GM12878 (cell line): ENCODE measurements around the gene GIMAP6. TPM values are rescaled to one million over a fixed set of nuclear protein-coding genes. Genes with fewer than 3 reads are reported as not detected.

ENCODE experiments used
- ATAC-seq: fragments of 200-7000 bp; cut with Tn5 transposase; 3 replicates; pipeline ENCODE4 v1.9.1; 2020; ENCODE audit warnings: mild to moderate bottlenecking, moderate library complexity
- BruUV-seq: library from RNA; stranded (reverse); fragments of 400-500 nt; replicated peaks from 2 replicates; lab custom pipeline; 2021; lab: Mats Ljungman, UMichigan
- CTCF ChIA-PET: fragments of 300-600 bp; sonication (Branson Sonifier 250); formaldehyde crosslinking; extraction: SDS; loops from one replicate; lab custom pipeline; 2021; ENCODE audit warnings: inconsistent platforms; lab: Yijun Ruan, JAX
- POLR2A ChIA-PET: fragments of 350-600 bp; formaldehyde crosslinking; extraction: SDS; loops from one replicate; lab custom pipeline; 2021; ENCODE audit warnings: inconsistent platforms; lab: Charles Lee
- RAD21 ChIA-PET: fragments of 300-600 bp; sonication (Branson Sonifier 250); formaldehyde crosslinking; loops from one replicate; lab custom pipeline; 2023; ENCODE audit warnings: antibody characterized with exemption; ENCODE audit not compliant: unreplicated experiment; lab: Charles Lee
- SMC1A ChIA-PET: fragments of 300-600 bp; sonication (Branson Sonifier 250); formaldehyde crosslinking; loops from one replicate; lab custom pipeline; 2023; ENCODE audit not compliant: unreplicated experiment, uncharacterized antibody; lab: Charles Lee
- DNase-seq: peaks from one replicate; pipeline ENCODE4 v3.0.0-alpha.2; 2011; ENCODE audit warnings: low read depth, low spot score
- FAIRE-seq: peaks from 3 replicates; lab custom pipeline; 2011; peaks lifted over from hg19 to GRCh38; lab: Jason Lieb, UNC
- H2AFZ ChIP-seq: 2 replicates; pipeline ENCODE4 v1.6.0; 2011; ENCODE audit warnings: low read depth, low read length, control low read depth; ENCODE audit not compliant: control insufficient read depth
- H3K27ac ChIP-seq: 2 replicates; pipeline ENCODE4 v1.5.1; 2011; ENCODE audit warnings: control low read depth; ENCODE audit not compliant: control insufficient read depth, insufficient read depth
- H3K27me3 ChIP-seq, 2 experiments: replicated peaks in 1 of 2; 2 replicates each; pipeline versions ENCODE4 v1.6.0 to v1.6.1; 2011; ENCODE audit warnings: low read length in 1 of 2; ENCODE audit not compliant: control insufficient read depth in 2 of 2, insufficient read depth in 2 of 2
- H3K36me3 ChIP-seq, 2 experiments: 2 replicates each; pipeline ENCODE4 v1.5.1; 2011; ENCODE audit warnings: low read length in 1 of 2; ENCODE audit not compliant: control insufficient read depth in 2 of 2, insufficient read depth in 2 of 2
- H3K4me1 ChIP-seq: 2 replicates; pipeline ENCODE4 v1.6.1; 2011; ENCODE audit warnings: mild to moderate bottlenecking, low read length, moderate library complexity, mixed read lengths; ENCODE audit not compliant: control insufficient read depth, insufficient read depth
- H3K4me2 ChIP-seq: 2 replicates; pipeline ENCODE4 v1.6.0; 2011; ENCODE audit warnings: control low read depth; ENCODE audit not compliant: control insufficient read depth, insufficient read depth
- H3K4me3 ChIP-seq: fragments of 200-600 bp; sonication (generic); 2 replicates; pipeline ENCODE4 v1.5.1; 2016
- H3K79me2 ChIP-seq: 2 replicates; pipeline ENCODE4 v1.6.0; 2011; ENCODE audit warnings: low read length; ENCODE audit not compliant: control insufficient read depth, insufficient read depth
- H3K9ac ChIP-seq: 2 replicates; pipeline ENCODE4 v1.8.0; 2011; ENCODE audit warnings: low read length, control low read depth, mixed read lengths; ENCODE audit not compliant: control insufficient read depth, insufficient read depth
- H3K9me3 ChIP-seq: replicated peaks from 3 replicates; pipeline ENCODE4 v1.5.1; 2011; ENCODE audit warnings: mild to moderate bottlenecking, low read length; ENCODE audit not compliant: control insufficient read depth, insufficient read depth
- H4K20me1 ChIP-seq: 2 replicates; pipeline ENCODE4 v1.6.0; 2011; ENCODE audit not compliant: control insufficient read depth, insufficient read depth
- BHLHE40 ChIP-seq, 2 experiments: fragments of 450-650 bp in 1 of 2; IDR thresholded peaks; 2 replicates each; pipeline ENCODE4 v1.6.1; 2011 to 2017; ENCODE audit warnings: low read depth in 2 of 2, borderline replicate concordance in 1 of 2, improper control_type of control experiment in 1 of 2, low read length in 1 of 2, mild to moderate bottlenecking in 1 of 2
- CHD4 ChIP-seq: fragments of 200-600 bp; sonication (generic); IDR thresholded peaks from 2 replicates; pipeline ENCODE4 v1.6.1; 2016; ENCODE audit warnings: mild to moderate bottlenecking
- DPF2 ChIP-seq: fragments of 450-650 bp; IDR thresholded peaks from 2 replicates; pipeline ENCODE4 v1.6.1; 2017; ENCODE audit warnings: mild to moderate bottlenecking
- ELK1 ChIP-seq: IDR thresholded peaks from 2 replicates; pipeline ENCODE4 v1.6.1; 2012; ENCODE audit warnings: low read depth, low read length, improper control_type of control experiment
- ESRRA ChIP-seq: IDR thresholded peaks from 2 replicates; pipeline ENCODE4 v1.6.1; 2012; ENCODE audit warnings: mild to moderate bottlenecking, low read length, improper control_type of control experiment
- FOXM1 ChIP-seq: IDR thresholded peaks from 2 replicates; pipeline ENCODE4 v1.6.1; 2012; ENCODE audit warnings: low read depth, mild to moderate bottlenecking, inconsistent platforms, low read length, moderate library complexity
- GABPA ChIP-seq: IDR thresholded peaks from 2 replicates; pipeline ENCODE4 v1.6.1; 2014; ENCODE audit warnings: antibody characterized with exemption, low read depth, mild to moderate bottlenecking, inconsistent platforms
- GATAD2B ChIP-seq: fragments of 450-650 bp; conservative IDR thresholded peaks from 2 replicates; pipeline ENCODE4 v1.6.1; 2017; ENCODE audit warnings: low read depth, mild to moderate bottlenecking, moderate library complexity
- MEF2B ChIP-seq: fragments of 450-650 bp; IDR thresholded peaks from 2 replicates; pipeline ENCODE4 v1.6.1; 2018; ENCODE audit warnings: mild to moderate bottlenecking, moderate library complexity; ENCODE audit not compliant: partially characterized antibody, poor library complexity, severe bottlenecking
- MXI1 ChIP-seq: fragments of 150-350 bp; IDR thresholded peaks from 2 replicates; pipeline ENCODE4 v1.6.1; 2011; ENCODE audit warnings: low read depth, mild to moderate bottlenecking, inconsistent platforms, low read length, improper control_type of control experiment
- PAX8 ChIP-seq: fragments of 450-650 bp; IDR thresholded peaks from 2 replicates; pipeline ENCODE4 v1.6.1; 2017; ENCODE audit warnings: mild to moderate bottlenecking, moderate library complexity
- RELA ChIP-seq: fragments of 450-650 bp; IDR thresholded peaks from 2 replicates; pipeline ENCODE4 v1.8.0; 2014; ENCODE audit warnings: borderline replicate concordance; ENCODE audit not compliant: partially characterized antibody
- SMAD1 ChIP-seq: fragments of 450-650 bp; IDR thresholded peaks from 2 replicates; pipeline ENCODE4 v1.6.1; 2018; ENCODE audit warnings: mild to moderate bottlenecking, low read depth; ENCODE audit not compliant: partially characterized antibody
- SMC3 ChIP-seq: IDR thresholded peaks from 2 replicates; pipeline ENCODE4 v1.6.1; 2011; ENCODE audit warnings: low read length, improper control_type of control experiment, borderline replicate concordance
- STAT3 ChIP-seq: IDR thresholded peaks from 2 replicates; pipeline ENCODE4 v1.6.1; 2011; ENCODE audit warnings: low read depth, low read length, improper control_type of control experiment
- SUPT20H ChIP-seq: IDR thresholded peaks from 2 replicates; pipeline ENCODE4 v1.6.1; 2011; ENCODE audit warnings: low read depth, mild to moderate bottlenecking, low read length, moderate library complexity, borderline replicate concordance; ENCODE audit not compliant: control insufficient read depth
- WRNIP1 ChIP-seq: IDR thresholded peaks from 2 replicates; pipeline ENCODE4 v1.6.1; 2011; ENCODE audit warnings: low read depth, low read length, improper control_type of control experiment, borderline replicate concordance
- ZNF622 ChIP-seq: fragments of 450-650 bp; IDR thresholded peaks from 2 replicates; pipeline ENCODE4 v1.6.1; 2017; ENCODE audit warnings: mild to moderate bottlenecking, inconsistent platforms
- in situ Hi-C: fragments of 300-500 bp; cut with MboI; formaldehyde crosslinking; loops from 9 replicates; pipeline ENCODE4 v1.14.3; 2018; ENCODE audit warnings: mixed read lengths
- intact Hi-C: fragments of 100-400 bp; cut with micrococcal nuclease; formaldehyde crosslinking; loops from one replicate; pipeline ENCODE4 v1.14.2; 2022; ENCODE audit not compliant: unreplicated experiment
- polyA plus RNA-seq, 11 experiments: library from polyadenylated mRNA; depleted of rRNA in 4 of 11; unstranded in 6 of 11; stranded (reverse) in 5 of 11; fragments of >200 nt; fragmentation: Nextera tagmentation in 4 of 11; fragmentation: Illumina TruSeq in 1 of 11; extraction: Ambion mirVana in 4 of 11; extraction: Trizol in 1 of 11; gene quantifications; 1 replicate in 1 of 11; 2 replicates in 10 of 11; pipeline versions ENCODE4 v1.2.1 to v1.2.3, GENCODE V29; 2011 to 2016; ENCODE audit warnings: inconsistent platforms in 2 of 11, missing spikeins in 2 of 11, low read depth in 1 of 11
- total RNA-seq, 4 experiments: library from RNA; depleted of rRNA in 3 of 4; stranded (reverse); fragments of >200 nt in 3 of 4; fragmentation: Illumina TruSeq in 1 of 4; extraction: Trizol in 1 of 4; gene quantifications; 2 replicates each; pipeline versions ENCODE4 v1.2.1 to v1.2.3, GENCODE V29; 2013 to 2021
- TF ChIP-seq, protein P1 (sequence below): fragments of 450-650 bp; IDR thresholded peaks from 2 replicates; pipeline ENCODE4 v1.6.1; 2017; ENCODE audit warnings: antibody characterized with exemption, mild to moderate bottlenecking, moderate library complexity
- TF ChIP-seq, protein P2 (sequence below): IDR thresholded peaks from 2 replicates; pipeline ENCODE4 v1.6.1; 2011; ENCODE audit warnings: borderline replicate concordance, low read depth, mild to moderate bottlenecking, moderate library complexity, low read length; ENCODE audit not compliant: insufficient read depth, poor library complexity, severe bottlenecking

Gene GIMAP6
- total and polyA plus RNA-seq, 10 of the 15 experiments (the other 5 are each of a cell fraction or from before 2014, with no cell fraction given), result 6.2 to 49.2 (median 35.4) TPM

GRCh38 chr7:150587551-150587950 is 44.6 kb downstream of the GIMAP6 start (continued):
- TF ChIP-seq ZNF622 (no peak), MEF2B (no peak), GABPA (no peak), SMAD1 (no peak), SMC3 (no peak), RELA (no peak), FOXM1 (no peak)
- TF ChIP-seq, all 136 proteins: peak for 0

DNA sequence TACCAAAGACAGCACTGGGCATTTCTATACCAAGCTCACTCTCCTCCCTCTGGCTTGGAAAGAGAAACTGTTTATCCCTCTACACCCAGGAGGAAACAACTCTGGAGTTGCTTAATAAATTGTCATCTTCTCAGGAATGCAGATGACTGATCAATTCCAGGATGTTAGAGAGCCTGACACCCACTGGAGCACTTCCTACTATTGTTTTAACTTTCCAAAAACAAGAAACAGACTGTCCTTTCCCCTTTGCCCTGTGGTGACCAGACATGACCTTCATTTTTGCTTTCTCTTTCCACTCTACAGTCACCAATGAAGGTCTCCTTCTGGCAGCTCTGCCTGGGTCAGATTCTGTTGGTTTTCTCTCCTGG is 45.4 kb downstream of the GIMAP6 start:
- Histone ChIP-seq H3K9ac (no peak overlapping the region), H2AFZ (peak overlapping the region; percentile 60), H3K4me3 (no peak overlapping the region), H3K27ac (no peak overlapping the region), H3K36me3 (no peaks in the 10 kb centered on the region), H3K79me2 (no peaks in the 10 kb centered on the region), H3K27me3 (no peaks in the 10 kb centered on the region), H3K4me1 (peaks cover 5% of the 10 kb centered on the region; the same call in 1 of the 2 replicates), H3K9me3 (peaks cover 4% of the 10 kb centered on the region; the same call in 2 of the 3 replicates), H3K4me2 (no peak overlapping the region), H4K20me1 (no peaks in the 10 kb centered on the region)
- DNase-seq (no peak), ATAC-seq (no peak), FAIRE-seq (no peak)
- CTCF ChIA-PET, result no interaction called here
- intact Hi-C loops (no loop called here), in situ Hi-C loops (no loop called here)
- RAD21 ChIA-PET, result interaction anchor here (1.1 kb wide), 1 partner anchor 83 kb away, joined by 3 read pairs; no protein-coding TSS in a partner anchor
- POLR2A ChIA-PET, result no interaction called here
- TF ChIP-seq CHD4 (no peak), MEF2B (no peak), ELK1 (no peak), MXI1 (no peak), WRNIP1 (no peak), PAX8 (no peak), STAT3 (no peak), DPF2 (no peak), GATAD2B (no peak), SUPT20H (no peak), BHLHE40 (IDR thresholded peaks at IDR 0.05; ENCODE audit: borderline replicate concordance in 1 of 2, low read depth in 2 of 2, low read length in 1 of 2) (no peak), ESRRA (no peak)
- TF ChIP-seq, protein P1, sequence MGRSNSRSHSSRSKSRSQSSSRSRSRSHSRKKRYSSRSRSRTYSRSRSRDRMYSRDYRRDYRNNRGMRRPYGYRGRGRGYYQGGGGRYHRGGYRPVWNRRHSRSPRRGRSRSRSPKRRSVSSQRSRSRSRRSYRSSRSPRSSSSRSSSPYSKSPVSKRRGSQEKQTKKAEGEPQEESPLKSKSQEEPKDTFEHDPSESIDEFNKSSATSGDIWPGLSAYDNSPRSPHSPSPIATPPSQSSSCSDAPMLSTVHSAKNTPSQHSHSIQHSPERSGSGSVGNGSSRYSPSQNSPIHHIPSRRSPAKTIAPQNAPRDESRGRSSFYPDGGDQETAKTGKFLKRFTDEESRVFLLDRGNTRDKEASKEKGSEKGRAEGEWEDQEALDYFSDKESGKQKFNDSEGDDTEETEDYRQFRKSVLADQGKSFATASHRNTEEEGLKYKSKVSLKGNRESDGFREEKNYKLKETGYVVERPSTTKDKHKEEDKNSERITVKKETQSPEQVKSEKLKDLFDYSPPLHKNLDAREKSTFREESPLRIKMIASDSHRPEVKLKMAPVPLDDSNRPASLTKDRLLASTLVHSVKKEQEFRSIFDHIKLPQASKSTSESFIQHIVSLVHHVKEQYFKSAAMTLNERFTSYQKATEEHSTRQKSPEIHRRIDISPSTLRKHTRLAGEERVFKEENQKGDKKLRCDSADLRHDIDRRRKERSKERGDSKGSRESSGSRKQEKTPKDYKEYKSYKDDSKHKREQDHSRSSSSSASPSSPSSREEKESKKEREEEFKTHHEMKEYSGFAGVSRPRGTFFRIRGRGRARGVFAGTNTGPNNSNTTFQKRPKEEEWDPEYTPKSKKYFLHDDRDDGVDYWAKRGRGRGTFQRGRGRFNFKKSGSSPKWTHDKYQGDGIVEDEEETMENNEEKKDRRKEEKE, result no peak
- TF ChIP-seq, protein P2, sequence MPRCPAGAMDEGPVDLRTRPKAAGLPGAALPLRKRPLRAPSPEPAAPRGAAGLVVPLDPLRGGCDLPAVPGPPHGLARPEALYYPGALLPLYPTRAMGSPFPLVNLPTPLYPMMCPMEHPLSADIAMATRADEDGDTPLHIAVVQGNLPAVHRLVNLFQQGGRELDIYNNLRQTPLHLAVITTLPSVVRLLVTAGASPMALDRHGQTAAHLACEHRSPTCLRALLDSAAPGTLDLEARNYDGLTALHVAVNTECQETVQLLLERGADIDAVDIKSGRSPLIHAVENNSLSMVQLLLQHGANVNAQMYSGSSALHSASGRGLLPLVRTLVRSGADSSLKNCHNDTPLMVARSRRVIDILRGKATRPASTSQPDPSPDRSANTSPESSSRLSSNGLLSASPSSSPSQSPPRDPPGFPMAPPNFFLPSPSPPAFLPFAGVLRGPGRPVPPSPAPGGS, result no peak
- SMC1A ChIA-PET, result interaction anchor here (0.7 to 1.2 kb wide), 2 partner anchors 137 to 138 kb away, joined by 3 read pairs; no protein-coding TSS in a partner anchor
- no TSS peak for BruUV-seq
